Erythroblast (primary cell): ENCODE data around the gene CLSTN1.
A peak's percentile ranks its signal among the peaks of the same experiment; 100 is the strongest.

Source experiments
- DNase-seq, 2 experiments: peaks; one replicate each; lab custom pipeline; 2025; lab: John Stamatoyannopoulos, UW
- GATA1 ChIP-seq: IDR thresholded peaks from 2 replicates; pipeline ENCODE4 v1.6.1; 2011; ENCODE audit warnings: low read depth, mild to moderate bottlenecking, control low read depth, low read length, moderate library complexity
- POLR2A ChIP-seq: IDR thresholded peaks from 2 replicates; pipeline ENCODE4 v1.6.1; 2011; ENCODE audit warnings: mild to moderate bottlenecking, low read length

Gene CLSTN1

DNA sequence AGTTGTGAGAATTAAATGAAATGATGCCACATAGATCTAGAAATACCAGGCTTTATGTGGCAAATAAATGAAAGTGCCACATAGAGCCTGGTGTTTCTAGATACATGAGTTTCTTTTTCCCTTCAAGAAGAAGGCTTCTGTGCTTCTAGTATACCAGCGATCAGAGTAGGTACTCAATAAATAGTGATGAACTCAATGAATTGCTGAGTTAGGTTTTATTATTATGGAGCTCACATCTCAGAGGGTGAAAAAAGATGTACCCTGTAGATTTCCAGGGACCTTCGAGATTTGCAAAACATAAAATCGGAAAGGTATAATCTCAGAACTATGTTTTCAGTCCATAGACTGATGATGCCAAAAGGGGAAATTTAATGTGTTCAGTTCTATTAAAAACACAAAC lies 2.3 kb upstream of the CLSTN1 start:
- TF ChIP-seq POLR2A = no peak
- no peak for TF ChIP-seq GATA1

GRCh38 chr1:9825093-9826074 lies 1.6 kb upstream of the CLSTN1 start:
- no peak for TF ChIP-seq GATA1
- no peak for TF ChIP-seq POLR2A
- peak in 1 of 2 experiments; percentile 39 for DNase-seq

More for the DNA sequence above, 2.3 kb upstream of the CLSTN1 start:
- no peak for DNase-seq

DNA sequence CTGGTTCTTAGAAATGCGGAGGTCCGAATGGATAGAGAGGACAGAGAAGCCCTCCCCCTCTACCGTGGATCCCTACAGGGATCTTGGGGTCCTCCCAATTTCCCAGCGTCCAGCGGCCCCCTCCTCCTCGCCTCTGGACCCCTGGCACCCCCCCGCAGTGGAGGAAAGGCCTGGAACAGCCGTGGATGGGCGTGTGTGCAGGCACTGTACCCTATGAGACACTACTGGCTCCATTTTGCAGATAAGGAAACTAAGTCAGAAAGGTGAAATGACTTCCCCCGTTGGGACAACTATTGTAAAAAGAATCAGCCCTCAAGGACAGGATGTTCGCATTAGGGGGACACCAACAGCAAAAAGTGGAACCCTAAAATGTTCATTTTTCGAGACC lies 931 bp upstream of the CLSTN1 start:
- TF ChIP-seq POLR2A (no peak), GATA1 (no peak)

DNA sequence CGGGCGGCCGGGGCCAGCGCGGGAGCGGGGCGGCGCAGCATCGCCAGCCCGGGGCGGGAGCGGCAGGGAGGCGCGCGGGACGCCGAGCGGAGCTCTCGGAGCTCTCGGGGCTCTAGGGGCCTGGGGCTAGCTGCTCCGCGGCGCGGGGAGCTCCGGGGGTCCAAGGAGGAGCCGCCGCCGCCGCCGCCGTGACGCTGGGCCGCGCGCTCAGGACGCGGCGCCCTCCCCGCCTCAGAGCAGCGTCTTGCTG lies 147 bp downstream of the CLSTN1 start:
- no peak for TF ChIP-seq POLR2A
- TF ChIP-seq GATA1 = no peak
- DNase-seq = no peak

More for the DNA sequence above, 931 bp upstream of the CLSTN1 start:
- no peak for DNase-seq

DNA sequence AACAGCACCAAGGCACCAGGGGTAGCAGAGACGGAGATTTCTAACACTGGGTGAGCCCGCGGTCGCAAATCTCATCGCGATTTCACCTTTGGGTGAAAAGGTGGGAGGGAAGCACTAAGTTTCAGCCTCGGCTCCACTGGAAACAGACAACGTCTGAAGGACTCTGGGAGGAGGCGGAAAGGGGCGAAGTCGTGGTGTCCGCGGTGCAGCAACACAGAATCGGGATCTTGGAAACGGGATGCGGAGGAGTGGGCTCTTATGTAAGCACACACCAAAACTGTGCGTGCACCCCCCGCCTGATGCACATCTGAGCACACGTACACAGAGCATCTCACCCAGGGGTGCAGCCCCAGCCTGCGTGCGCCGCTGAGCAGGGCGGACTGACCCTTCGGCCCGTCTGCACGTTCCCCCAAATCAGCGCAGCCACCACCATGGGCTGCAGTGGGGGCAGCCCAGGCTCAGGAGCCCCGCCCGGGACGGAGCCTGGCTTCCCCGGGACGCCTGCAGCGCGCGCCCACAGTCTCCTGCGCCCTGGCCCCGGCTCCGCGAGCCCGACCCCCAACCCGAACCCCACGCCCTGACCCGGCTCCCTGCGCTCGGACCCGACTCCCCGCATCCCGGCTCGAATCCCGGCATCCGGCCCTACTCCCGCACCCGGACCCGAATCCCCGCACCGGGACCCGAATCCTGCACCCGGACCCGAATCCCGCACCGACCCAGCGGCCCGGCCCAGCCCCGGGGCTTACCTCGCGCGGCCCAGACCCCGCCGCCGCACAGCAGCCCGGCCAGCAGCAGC lies 670 bp downstream of the CLSTN1 start:
- TF ChIP-seq GATA1 = no peak
- no peak for TF ChIP-seq POLR2A
- DNase-seq = peak in 1 of 2 experiments; percentile 22

- TF ChIP-seq GATA1 = no peak
- no peak for TF ChIP-seq POLR2A
- no peak for DNase-seq
Measured at GRCh38 chr1:9822490-9822889, 1.3 kb downstream of the CLSTN1 start.

GRCh38 chr1:9821710-9822109 lies 2.1 kb downstream of the CLSTN1 start:
- TF ChIP-seq GATA1 (no peak), POLR2A (no peak)
- no peak for DNase-seq

DNA sequence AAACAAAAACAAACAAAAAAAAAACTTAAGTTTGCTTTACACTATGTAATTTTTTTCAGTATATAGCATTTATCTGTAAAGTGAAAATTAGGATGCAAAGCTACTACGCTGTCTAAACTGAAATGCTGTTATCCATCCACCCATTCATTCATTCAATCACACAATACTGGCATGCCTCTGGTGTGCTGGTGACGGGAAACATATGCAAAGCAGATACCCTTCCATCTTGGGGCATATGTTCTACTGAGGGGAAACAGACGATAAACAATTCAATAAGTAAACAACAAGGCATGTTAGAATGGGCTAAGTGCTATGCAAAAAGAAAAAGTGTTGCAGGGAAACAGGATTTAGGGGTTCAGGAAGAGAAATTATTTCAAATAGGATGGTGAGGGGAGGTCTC lies 3.2 kb downstream of the CLSTN1 start:
- no peak for DNase-seq
- TF ChIP-seq POLR2A (no peak), GATA1 (no peak)

GRCh38 chr1:9817734-9818133 lies 6.0 kb downstream of the CLSTN1 start:
- DNase-seq = no peak

GRCh38 chr1:9816199-9816598 lies 7.6 kb downstream of the CLSTN1 start:
- TF ChIP-seq GATA1 (no peak), POLR2A (no peak)
- no peak for DNase-seq

More at GRCh38 chr1:9817734-9818133, 6.0 kb downstream of the CLSTN1 start:
- no peak for TF ChIP-seq POLR2A
- no peak for TF ChIP-seq GATA1

- TF ChIP-seq POLR2A (no peak), GATA1 (no peak)
- no peak for DNase-seq
Measured at GRCh38 chr1:9815150-9815549, 8.6 kb downstream of the CLSTN1 start.

DNA sequence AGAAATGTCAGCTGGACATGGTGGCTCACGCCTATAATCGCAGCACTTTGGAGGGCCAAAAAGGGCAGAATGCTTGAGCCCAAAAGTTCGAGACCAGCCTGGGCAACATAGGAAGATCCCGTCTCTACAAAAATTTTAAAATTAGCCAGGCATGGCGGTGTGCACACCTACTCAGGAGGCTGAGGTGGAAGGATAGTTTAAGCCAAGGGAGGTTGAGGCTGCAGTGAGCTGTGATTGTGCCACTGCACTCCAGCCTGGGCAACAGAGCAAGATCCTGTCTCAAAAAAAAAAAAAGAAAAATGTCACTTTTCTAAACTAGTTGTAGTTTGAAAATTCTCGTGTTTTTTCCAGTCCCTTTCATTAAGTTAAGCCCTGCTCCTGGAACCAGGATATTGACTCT lies 9.1 kb downstream of the CLSTN1 start:
- TF ChIP-seq GATA1 (no peak), POLR2A (no peak)
- no peak for DNase-seq

DNA sequence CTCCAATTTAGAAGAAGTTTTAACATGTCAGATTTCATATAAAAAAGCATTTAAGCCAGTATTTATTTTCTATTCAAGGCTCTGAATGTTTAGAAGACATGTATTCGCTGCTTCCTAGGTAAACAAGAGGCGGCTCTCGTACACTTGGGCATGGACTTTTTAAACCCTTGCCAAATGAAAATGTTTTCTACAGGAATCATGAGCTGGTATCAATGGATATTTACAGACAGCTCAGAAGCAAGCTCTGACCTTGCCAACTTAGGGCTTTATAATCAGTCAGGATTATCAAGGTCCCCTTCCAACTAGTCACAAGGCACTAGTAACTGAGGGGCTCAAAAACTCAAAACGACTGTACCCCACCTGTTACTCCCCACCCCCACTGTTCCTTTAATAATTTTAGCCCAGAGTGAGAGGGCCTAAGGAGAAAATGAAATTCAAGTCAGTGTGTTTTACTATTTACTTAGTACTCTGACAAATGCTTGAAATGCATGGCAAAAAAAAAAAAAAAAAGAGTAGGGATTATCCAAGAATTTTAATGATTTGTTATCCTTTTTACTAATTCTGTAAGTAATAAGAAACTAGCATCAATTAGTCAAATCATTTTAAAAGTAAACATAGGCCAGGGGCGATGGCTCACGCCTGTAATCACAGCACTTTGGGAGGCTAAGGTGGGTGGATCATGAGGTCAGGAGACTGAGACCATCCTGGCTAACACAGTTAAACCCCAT lies 12.4 kb downstream of the CLSTN1 start:
- TF ChIP-seq POLR2A (no peak), GATA1 (no peak)
- DNase-seq = no peak
